Effector memory CD8-positive, alpha-beta T cell (primary cell): Measurements from ENCODE around the gene BRICD5.
A peak's percentile ranks its signal among the peaks of the same experiment; 100 is the strongest.
"Not testable (repeated sequence)": the region's sequence is repeated elsewhere in the genome, so short reads cannot be mapped to it uniquely, and the experiment has no call there.

Experiments
- ATAC-seq: fragments of 150-1000 bp; cut with Tn5 transposase; replicated peaks from 2 replicates; pipeline ENCODE4 v1.10.0; 2021; ENCODE audit warnings: mild to moderate bottlenecking, moderate library complexity
- DNase-seq, 3 experiments: peaks; one replicate each; pipeline ENCODE4 v3.0.0; 2021
- H3K27ac Mint-ChIP-seq, 2 donors: one replicate each; pipeline ENCODE4 v1.8.0; 2022; ENCODE audit warnings: mild to moderate bottlenecking in 2 of 2, mixed read lengths in 2 of 2, moderate library complexity in 2 of 2
- H3K27me3 Mint-ChIP-seq, 2 donors: one replicate each; pipeline ENCODE4 v1.8.0; 2022; ENCODE audit warnings: mixed read lengths in 2 of 2
- H3K36me3 Mint-ChIP-seq: one replicate; pipeline ENCODE4 v1.8.0; 2022; ENCODE audit warnings: mild to moderate bottlenecking, moderate library complexity, mixed read lengths; ENCODE audit not compliant: insufficient read depth
- H3K4me1 Mint-ChIP-seq, 2 donors: one replicate each; pipeline ENCODE4 v1.8.0; 2022; ENCODE audit warnings: low read depth in 2 of 2, mixed read lengths in 2 of 2
- H3K4me3 Mint-ChIP-seq, 2 donors: one replicate each; pipeline ENCODE4 v1.8.0; 2022; ENCODE audit warnings: mild to moderate bottlenecking in 2 of 2, mixed read lengths in 2 of 2, moderate library complexity in 2 of 2
- H3K9me3 Mint-ChIP-seq, 2 donors: one replicate each; pipeline ENCODE4 v1.8.0; 2022; ENCODE audit warnings: mixed read lengths in 2 of 2
- total RNA-seq, 9 experiments: gene quantifications; one replicate each; lab custom pipeline; 2026; lab: John Stamatoyannopoulos, UW

The BRICD5 gene
- total RNA-seq: 1.3 to 9.2 (median 3.0) reads per million in 9 experiments

DNA sequence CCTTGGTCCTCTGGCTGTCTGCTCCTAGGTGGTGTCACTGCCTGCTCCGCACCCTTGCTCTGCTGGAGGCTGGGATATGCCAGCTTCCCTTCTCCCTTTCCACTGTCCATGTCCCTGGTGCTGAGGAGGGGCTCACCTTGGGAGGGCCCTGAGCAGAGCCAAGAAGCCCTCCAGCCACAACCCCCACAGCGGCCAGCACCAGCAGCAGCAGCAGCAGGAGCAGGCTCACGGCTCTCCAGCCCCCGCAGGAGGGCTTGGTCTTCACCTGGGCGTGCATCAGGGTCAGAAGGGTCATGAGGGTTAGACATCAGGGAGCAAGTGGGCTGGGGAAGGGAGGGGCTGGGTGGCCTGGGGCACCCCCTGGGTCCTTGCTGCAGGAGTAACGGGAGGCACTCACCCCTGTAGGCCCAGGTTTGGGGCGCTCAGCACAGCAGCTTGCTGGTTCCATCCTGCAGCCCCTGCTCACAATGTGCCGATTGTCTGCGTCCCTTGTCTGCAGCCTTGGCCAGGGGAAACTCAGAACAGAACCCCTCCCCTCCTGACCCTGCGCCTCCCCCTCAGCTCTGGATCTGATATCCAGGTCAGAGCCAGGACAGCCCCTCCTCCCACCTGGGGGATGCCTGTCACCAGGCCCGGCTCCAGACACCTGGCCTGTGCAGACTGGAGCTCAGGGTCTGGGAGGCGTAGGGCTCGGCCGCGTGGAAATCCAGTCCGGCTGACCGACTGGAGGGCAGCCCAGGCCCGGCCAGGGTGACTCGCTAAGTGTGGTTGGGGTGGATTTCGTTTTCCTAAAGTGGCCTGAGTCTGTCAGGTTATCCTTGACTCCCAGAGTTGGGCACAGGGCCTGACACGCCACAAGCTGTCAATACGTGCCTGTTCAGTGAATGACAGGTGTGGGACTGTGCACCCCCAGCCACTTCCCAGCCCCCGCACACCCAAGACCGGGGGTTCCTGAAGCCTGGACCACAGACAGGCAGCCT lies at the start of gene BRICD5:
Gene BRICD5 (minus strand): TSS at position 478 of the 980 bp plus-strand sequence. CDS start 30 bp downstream, at position 448.
- H3K27ac Mint-ChIP-seq: no peak within 1 kb of the TSS
- peak within 1 kb of the TSS in 1 of 2 donors; percentile 34 for H3K4me3 Mint-ChIP-seq
- H3K9me3 Mint-ChIP-seq: no peaks in the 10 kb centered on the region
- no peak for DNase-seq
- ATAC-seq: no peak
- no peaks in the 10 kb centered on the region for H3K27me3 Mint-ChIP-seq
- H3K4me1 Mint-ChIP-seq: peaks cover 24 to 30% of the 10 kb centered on the region in 2 donors
- H3K36me3 Mint-ChIP-seq: peaks cover 22% of the 10 kb centered on the region

DNA sequence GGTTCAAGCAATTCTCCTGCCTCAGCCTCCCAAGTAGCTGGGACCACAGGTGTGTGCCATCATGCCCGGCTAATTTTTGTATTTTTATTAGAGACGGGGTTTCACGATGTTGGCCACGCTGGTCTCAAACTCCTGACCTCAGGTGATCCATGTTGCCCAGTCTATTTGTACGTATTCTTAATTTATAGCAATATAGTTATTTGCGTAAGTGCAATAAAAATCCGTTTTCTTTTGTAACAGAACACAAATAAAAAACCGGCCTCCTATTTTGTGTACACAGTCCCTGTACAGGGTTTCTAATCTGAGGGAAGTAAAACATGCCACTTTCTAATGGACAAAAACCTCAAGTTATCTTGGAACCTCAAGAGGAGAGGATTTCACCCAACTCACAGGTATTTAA lies 49.6 kb upstream of the BRICD5 start:
- Mint-ChIP-seq H3K36me3 (peaks cover 99% of the 10 kb centered on the region), H3K27ac (no peak overlapping the region), H3K27me3 (no peaks in the 10 kb centered on the region), H3K4me3 (no peak overlapping the region), H3K9me3 (no peaks in the 10 kb centered on the region), H3K4me1 (peaks cover 5 to 8% of the 10 kb centered on the region in 2 donors)
- ATAC-seq (no peak), DNase-seq (no peak)

DNA sequence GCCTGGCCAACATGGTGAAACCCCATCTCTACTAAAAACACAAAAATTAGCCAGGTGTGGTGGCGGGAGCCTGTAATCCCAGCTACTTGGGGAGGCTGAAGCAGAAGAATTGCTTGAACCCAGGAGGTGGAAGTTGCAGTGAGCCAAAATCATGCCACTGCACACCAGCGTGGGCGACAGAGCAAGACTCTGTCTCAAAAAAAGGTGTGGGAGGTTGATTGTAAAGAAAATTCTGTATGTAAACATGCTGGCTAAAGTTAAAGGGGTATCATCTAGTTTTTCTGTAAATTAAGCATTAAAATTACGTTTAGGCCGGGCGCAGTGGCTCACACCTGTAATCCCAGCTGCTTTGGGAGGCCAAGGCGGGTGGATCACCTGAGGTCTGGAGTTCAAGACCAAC lies 47.9 kb upstream of the BRICD5 start:
- not testable (repeated sequence) for ATAC-seq, H3K27ac Mint-ChIP-seq, H3K4me3 Mint-ChIP-seq, DNase-seq, H3K27me3 Mint-ChIP-seq, H3K9me3 Mint-ChIP-seq, H3K4me1 Mint-ChIP-seq
- H3K36me3 Mint-ChIP-seq: peaks cover 100% of the 10 kb centered on the region

DNA sequence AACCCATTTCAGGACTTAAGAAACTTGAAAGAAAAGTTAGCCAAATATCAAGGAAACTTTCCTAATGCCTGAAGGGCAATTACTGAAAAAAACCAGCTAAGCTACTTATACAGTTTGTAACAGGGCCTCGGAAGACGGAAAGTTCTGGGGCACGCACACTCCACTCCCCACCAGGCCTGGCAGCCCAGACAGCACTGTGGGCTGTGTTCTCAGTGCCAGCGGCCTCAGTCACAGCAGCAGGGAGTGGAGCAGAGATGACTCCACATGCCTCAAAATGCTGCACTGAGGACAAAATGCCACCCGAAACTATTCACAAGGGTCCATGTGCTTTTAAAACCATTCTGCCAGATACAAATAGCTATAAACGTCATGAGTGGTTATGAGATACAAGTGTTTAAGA lies 47.1 kb upstream of the BRICD5 start:
- DNase-seq (no peak), ATAC-seq (no peak)
- H3K4me3 Mint-ChIP-seq: no peak overlapping the region
- no peak overlapping the region for H3K27ac Mint-ChIP-seq
- no peaks in the 10 kb centered on the region for H3K4me1 Mint-ChIP-seq
- peaks cover 100% of the 10 kb centered on the region for H3K36me3 Mint-ChIP-seq
- no peaks in the 10 kb centered on the region for H3K27me3 Mint-ChIP-seq
- no peaks in the 10 kb centered on the region for H3K9me3 Mint-ChIP-seq

DNA sequence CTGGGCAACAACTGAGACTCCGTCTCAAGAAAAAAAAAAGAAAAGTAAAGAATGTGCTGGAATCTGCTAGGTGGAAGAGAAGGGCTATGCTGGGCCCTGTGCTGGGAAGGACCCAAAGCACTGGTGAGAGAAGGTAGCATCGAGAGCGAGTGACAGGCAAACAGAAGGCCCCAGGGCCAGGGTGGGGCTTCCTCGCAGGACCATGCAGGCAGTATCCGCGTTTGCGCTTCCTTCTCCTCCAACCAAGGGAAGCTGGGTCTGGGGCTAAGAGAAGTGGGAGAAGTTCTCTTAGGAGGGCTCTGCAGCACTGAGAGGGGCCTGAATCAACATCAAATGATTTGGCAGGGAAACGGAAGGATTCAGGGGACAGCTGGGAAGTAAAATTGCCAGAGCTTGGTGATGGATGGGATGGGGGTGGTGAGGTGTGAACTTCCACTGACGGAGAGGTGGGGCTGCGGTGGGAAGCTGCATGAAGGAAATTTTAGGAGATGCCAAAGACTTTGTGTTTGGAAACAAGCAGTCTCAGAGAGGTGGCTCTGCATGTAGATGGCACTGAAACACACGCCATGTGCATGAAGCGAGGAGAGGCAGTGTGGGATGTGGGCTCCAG lies 46.0 kb upstream of the BRICD5 start:
- no peaks in the 10 kb centered on the region for H3K27me3 Mint-ChIP-seq
- no peaks in the 10 kb centered on the region for H3K4me1 Mint-ChIP-seq
- no peak for ATAC-seq
- no peak for DNase-seq
- H3K36me3 Mint-ChIP-seq: peaks cover 100% of the 10 kb centered on the region
- H3K4me3 Mint-ChIP-seq: no peak overlapping the region
- H3K9me3 Mint-ChIP-seq: no peaks in the 10 kb centered on the region
- peak overlapping the region in 1 of 2 donors; percentile 65 for H3K27ac Mint-ChIP-seq

DNA sequence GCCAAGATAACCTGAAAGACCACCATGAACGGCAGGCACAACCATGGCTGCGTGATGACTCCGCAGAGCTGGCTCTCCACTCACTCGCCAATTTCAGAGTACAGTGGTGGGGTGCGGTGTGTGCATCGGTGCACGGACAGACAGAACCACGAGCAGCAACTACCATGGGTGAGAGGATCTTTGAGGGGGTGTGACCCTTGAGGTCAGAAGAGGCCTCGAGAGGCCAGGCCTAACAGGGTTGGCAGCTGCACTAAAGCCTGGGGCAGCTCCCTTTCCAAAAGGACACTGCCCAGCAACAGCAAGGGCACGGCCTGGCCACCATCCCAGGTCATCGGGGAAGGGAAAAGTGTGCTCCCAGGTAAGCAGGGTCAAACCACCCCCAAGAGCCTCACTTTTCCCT lies 42.6 kb upstream of the BRICD5 start:
- Mint-ChIP-seq H3K4me1 (peaks cover 2 to 4% of the 10 kb centered on the region in 2 donors), H3K36me3 (peaks cover 82% of the 10 kb centered on the region), H3K9me3 (no peaks in the 10 kb centered on the region), H3K4me3 (no peak overlapping the region), H3K27ac (peak overlapping the region; percentile 49 to 75), H3K27me3 (no peaks in the 10 kb centered on the region)
- ATAC-seq: no peak
- DNase-seq: no peak

DNA sequence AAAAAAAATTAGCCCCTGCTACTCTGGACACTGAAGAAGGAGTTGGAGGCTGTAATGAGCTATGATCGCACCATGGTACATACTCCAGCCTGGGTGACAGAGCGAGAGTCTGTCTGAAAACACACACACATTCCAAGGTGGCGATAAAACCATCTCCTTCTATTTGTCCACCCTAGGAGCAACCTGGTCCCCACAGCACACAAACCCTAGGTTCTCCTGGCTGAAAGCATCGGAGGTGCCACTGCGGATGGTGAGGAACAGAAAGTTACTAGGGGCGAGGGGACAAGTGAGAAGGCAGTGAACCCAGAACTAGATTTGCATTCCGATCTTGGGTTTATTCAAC lies 42.1 kb upstream of the BRICD5 start:
- peaks cover 77% of the 10 kb centered on the region for H3K36me3 Mint-ChIP-seq
- H3K27ac Mint-ChIP-seq: peak overlapping the region; percentile 49 to 75
- DNase-seq (no peak), ATAC-seq (no peak)
- H3K9me3 Mint-ChIP-seq: no peaks in the 10 kb centered on the region
- peaks cover 2 to 4% of the 10 kb centered on the region in 2 donors for H3K4me1 Mint-ChIP-seq
- no peaks in the 10 kb centered on the region for H3K27me3 Mint-ChIP-seq
- peak overlapping the region in 1 of 2 donors; percentile 88 for H3K4me3 Mint-ChIP-seq

DNA sequence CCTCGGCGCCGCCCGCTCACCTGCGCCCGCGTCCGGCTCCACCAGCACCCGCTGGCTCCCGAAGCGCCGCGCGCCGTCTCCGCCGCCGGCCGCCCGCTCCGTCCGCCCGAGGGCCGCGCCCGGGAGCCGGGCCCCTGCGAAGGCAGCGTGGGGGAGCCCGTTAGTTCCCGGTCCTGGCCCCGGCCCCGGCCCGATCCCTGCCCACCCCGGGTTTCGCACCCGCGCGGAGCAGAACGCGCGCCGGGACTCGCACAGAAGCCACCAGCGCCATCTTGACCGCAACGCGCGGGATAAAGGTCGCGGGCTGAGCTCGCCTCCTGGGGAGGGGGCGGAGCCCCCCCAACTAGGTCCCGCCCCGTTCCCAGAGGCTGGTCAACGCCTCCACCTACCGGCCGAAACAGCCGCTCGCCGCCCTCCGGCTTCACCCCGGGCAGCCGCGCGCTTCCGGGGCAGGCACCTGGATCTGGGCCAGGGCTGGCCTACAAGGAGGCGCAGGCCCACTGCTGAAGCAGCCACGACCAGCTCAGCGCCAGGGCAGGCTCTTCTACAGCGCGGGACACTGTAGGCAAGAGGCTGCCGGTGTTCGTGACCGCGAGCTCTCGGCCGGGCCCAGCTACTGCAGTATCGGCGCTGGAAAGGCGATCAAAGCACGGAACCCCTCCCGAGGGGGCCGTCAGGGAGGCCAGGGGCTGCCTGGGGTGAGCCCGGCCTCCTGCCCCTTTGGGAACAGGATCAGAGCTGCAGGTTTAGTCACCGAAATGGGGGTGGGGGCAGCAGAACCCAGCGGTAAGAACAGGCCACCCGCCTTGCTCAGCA lies 40.8 kb upstream of the BRICD5 start, which contains the start of gene ECI1:
Gene ECI1 (minus strand): TSS at position 292 of the 816 bp plus-strand sequence. CDS start 21 bp downstream, at position 271.
- Mint-ChIP-seq H3K27ac (peak within 1 kb of the TSS; percentile 91 to 92), H3K27me3 (no peaks in the 10 kb centered on the region), H3K36me3 (peaks cover 64% of the 10 kb centered on the region), H3K4me1 (peaks cover 2 to 4% of the 10 kb centered on the region in 2 donors), H3K4me3 (peak within 1 kb of the TSS; percentile 87 to 88), H3K9me3 (no peaks in the 10 kb centered on the region)
- ATAC-seq: peak; percentile 84
- peak; percentile 61 to 74 (median 67) for DNase-seq

DNA sequence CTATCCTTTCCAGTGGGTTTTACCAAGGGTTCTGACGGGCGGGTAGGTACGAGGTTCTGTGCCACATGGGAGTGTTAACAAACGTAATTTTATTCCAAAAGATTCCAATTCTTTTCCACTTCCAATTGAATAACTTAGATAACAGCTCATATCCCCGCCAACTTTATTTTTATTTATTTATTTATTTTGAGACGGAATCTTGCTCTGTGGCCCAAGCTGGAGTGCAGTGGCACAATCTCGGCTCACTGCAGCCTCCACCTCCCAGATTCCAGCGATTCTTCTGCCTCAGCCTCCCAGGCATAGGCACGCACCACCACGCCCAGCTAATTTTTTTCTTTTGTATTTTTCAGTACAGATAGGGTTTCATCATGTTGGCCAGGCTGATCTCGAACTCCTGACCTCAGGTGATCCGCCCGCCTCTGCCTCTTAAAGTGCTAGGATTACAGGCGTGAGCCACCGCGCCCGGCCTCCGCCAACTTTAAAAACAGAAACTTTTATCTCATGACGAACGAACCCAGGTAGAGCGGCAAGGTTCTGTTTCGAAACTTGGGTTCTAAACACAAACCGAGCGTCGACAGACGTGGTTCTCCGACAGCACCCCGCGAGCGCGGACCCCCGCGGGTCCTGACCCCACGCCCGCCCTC lies 40.1 kb upstream of the BRICD5 start:
- ATAC-seq: peak; percentile 27

DNA sequence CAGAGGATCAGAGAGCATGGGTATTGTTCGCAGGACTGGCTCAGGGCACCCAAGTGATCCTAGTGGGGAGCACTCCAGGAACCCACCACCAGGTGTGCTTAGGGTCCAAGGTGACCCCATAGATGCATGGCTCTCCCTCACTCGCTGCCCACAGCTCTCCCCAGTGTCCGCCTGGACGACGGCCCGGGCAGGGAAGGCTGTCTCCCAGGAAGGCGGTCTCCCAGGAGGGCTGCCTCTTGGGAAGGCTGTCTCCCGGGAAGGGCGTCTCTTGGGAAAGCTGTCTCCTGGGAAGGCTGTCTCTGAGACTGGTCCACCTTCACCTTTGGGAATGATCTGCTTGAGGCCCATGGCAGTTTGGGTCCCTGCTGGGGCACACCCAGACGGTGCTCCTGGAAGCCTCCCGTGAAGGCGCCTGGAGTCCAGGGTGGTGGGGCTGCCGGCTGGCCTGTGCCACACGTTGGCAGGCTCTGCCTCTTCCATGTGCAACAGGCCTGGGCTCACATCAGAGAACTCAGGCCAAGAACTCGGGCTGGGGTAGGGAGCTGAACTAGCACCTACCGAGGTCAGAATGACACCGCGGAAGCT lies 35.7 kb upstream of the BRICD5 start:
- Mint-ChIP-seq H3K27me3 (no peaks in the 10 kb centered on the region), H3K27ac (no peak overlapping the region), H3K4me1 (peaks cover 2 to 4% of the 10 kb centered on the region in 2 donors), H3K4me3 (no peak overlapping the region), H3K9me3 (no peaks in the 10 kb centered on the region), H3K36me3 (peaks cover 17% of the 10 kb centered on the region)
- DNase-seq: no peak
- no peak for ATAC-seq

More for the DNA sequence above, 40.1 kb upstream of the BRICD5 start:
- H3K9me3 Mint-ChIP-seq: no peaks in the 10 kb centered on the region
- peak; percentile 28 to 37 (median 31) for DNase-seq
- peaks cover 57% of the 10 kb centered on the region for H3K36me3 Mint-ChIP-seq
- peak overlapping the region; percentile 91 to 92 for H3K27ac Mint-ChIP-seq
- peak overlapping the region; percentile 87 to 88 for H3K4me3 Mint-ChIP-seq
- no peaks in the 10 kb centered on the region for H3K27me3 Mint-ChIP-seq
- H3K4me1 Mint-ChIP-seq: peaks cover 2 to 4% of the 10 kb centered on the region in 2 donors

DNA sequence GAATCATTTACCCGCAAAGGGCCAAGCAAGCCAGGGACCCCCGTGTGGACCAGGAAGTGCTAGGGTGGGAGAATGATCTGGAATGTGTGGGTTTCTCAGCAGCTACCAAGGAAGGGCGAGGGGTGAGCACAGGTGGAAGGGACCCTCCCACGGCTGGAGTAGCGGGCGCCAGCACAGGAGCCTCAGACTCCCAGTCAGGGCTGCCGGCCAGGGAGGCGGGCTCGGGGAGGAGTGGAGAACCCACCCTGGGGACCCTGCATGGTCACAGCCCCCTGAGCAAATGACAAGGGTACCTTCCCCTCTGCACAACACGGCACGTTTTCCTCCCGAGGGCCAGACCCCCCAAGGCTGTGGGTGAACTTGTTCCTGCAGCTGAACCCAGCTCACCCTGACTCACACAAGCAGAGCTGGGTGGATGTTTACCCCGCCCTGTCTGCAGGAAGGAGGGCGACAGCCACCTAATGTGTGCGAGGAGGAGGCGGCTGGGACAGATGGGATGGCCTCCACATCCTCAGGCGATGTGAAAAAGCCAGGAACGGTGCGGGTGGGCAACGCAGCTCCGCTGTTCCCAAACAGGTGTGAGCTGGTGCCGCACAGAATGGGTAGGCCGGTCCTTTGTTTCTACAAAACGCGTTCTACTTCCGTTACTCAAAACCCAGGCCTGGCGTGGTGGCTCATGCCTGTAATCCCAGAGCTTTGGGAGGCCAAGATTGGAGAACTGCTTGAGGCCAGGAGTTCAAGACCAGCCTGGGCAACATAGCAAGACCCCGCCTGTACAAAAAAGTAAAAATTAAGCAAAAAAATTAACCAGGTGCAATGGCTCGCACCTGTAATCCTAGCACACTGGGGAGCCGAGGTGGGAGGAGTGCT lies 34.5 kb upstream of the BRICD5 start:
- Mint-ChIP-seq H3K27ac (no peak overlapping the region), H3K4me3 (no peak overlapping the region), H3K4me1 (no peaks in the 10 kb centered on the region), H3K9me3 (no peaks in the 10 kb centered on the region), H3K36me3 (peaks cover 8% of the 10 kb centered on the region), H3K27me3 (no peaks in the 10 kb centered on the region)
- ATAC-seq (no peak), DNase-seq (no peak)

DNA sequence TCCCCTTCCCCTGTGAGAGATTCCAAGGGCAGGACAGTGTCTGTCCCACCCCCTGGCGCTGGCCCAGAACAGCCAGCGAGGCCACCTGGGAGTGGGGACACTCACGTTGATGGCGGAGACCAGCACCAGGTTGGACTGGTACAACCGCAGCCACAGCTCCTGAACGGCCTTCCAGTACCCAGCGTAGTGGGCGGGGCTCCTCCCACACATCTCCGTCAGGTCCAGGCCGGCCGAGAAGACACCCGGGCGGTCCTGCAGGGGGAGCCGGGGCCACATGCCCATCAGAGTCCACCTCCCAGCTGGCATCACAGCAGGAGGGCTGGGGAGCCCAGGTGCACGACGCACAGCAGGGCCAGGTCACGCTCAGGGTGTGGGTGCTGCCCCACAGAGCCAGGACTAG lies 33.6 kb upstream of the BRICD5 start:
- H3K27ac Mint-ChIP-seq: peak overlapping the region in 1 of 2 donors; percentile 57
- no peaks in the 10 kb centered on the region for H3K9me3 Mint-ChIP-seq
- H3K27me3 Mint-ChIP-seq: no peaks in the 10 kb centered on the region
- no peaks in the 10 kb centered on the region for H3K4me1 Mint-ChIP-seq
- DNase-seq (no peak), ATAC-seq (no peak)
- H3K36me3 Mint-ChIP-seq: peaks cover 4% of the 10 kb centered on the region
- H3K4me3 Mint-ChIP-seq: no peak overlapping the region
